NCI-H146 (cell line): ENCODE data around the gene IL17RA.

ENCODE experiments used
- DNase-seq: peaks from one replicate; lab custom pipeline; 2025; lab: John Stamatoyannopoulos, UW

IL17RA gene, protein sequence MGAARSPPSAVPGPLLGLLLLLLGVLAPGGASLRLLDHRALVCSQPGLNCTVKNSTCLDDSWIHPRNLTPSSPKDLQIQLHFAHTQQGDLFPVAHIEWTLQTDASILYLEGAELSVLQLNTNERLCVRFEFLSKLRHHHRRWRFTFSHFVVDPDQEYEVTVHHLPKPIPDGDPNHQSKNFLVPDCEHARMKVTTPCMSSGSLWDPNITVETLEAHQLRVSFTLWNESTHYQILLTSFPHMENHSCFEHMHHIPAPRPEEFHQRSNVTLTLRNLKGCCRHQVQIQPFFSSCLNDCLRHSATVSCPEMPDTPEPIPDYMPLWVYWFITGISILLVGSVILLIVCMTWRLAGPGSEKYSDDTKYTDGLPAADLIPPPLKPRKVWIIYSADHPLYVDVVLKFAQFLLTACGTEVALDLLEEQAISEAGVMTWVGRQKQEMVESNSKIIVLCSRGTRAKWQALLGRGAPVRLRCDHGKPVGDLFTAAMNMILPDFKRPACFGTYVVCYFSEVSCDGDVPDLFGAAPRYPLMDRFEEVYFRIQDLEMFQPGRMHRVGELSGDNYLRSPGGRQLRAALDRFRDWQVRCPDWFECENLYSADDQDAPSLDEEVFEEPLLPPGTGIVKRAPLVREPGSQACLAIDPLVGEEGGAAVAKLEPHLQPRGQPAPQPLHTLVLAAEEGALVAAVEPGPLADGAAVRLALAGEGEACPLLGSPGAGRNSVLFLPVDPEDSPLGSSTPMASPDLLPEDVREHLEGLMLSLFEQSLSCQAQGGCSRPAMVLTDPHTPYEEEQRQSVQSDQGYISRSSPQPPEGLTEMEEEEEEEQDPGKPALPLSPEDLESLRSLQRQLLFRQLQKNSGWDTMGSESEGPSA

DNA sequence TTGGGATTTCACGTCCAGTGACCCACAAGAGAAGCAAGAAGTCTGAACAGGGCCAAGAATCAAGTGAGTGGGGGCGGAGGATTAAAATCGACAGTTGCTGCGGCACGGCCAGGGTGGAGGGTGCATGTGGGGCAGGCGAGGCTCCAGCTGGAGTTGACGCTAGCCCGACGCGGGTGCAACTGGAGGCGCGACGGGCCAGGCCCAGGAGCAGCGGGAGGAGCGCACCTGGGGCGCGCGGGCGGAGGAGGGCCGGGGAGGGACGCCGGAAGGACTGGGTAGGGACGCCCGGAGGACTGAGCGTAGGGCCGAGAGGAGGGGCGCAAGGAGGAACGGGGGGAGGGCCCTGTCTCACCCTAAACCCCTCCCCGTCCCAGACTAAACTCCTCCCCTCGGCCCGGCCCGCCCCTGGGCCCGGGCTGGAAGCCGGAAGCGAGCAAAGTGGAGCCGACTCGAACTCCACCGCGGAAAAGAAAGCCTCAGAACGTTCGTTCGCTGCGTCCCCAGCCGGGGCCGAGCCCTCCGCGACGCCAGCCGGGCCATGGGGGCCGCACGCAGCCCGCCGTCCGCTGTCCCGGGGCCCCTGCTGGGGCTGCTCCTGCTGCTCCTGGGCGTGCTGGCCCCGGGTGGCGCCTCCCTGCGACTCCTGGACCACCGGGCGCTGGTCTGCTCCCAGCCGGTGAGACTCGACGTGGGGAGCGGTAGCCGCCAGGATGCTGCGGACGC is at the start of gene IL17RA:
Gene IL17RA (plus strand): TSS at position 447 of the 723 bp plus-strand sequence. CDS start 92 bp downstream, at position 539.
- peak; percentile 88 for DNase-seq

DNA sequence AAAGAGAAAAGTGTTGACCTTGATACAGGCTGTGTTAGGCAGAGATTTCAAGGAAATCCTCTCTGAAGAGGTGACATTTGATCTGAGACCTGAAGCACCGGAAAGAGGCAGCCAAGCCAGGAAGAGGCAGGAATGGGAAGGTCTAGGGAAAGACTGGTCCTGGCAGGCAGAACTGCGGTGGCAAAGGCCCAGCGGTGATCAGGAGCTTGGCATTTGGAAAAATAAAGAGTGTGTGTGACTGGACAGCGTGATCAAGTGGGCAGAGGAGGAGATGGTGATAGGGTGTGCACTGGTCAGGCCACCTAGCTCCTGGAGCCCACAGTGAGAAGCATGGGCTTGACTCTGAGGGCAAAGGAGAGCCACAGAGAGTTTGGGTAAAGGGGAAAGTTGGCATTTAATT is 49.6 kb upstream of the IL17RA start:
- DNase-seq = no peak

- DNase-seq = peak; percentile 63
Observed at GRCh38 chr22:17035976-17036841, 48.6 kb upstream of the IL17RA start.

DNA sequence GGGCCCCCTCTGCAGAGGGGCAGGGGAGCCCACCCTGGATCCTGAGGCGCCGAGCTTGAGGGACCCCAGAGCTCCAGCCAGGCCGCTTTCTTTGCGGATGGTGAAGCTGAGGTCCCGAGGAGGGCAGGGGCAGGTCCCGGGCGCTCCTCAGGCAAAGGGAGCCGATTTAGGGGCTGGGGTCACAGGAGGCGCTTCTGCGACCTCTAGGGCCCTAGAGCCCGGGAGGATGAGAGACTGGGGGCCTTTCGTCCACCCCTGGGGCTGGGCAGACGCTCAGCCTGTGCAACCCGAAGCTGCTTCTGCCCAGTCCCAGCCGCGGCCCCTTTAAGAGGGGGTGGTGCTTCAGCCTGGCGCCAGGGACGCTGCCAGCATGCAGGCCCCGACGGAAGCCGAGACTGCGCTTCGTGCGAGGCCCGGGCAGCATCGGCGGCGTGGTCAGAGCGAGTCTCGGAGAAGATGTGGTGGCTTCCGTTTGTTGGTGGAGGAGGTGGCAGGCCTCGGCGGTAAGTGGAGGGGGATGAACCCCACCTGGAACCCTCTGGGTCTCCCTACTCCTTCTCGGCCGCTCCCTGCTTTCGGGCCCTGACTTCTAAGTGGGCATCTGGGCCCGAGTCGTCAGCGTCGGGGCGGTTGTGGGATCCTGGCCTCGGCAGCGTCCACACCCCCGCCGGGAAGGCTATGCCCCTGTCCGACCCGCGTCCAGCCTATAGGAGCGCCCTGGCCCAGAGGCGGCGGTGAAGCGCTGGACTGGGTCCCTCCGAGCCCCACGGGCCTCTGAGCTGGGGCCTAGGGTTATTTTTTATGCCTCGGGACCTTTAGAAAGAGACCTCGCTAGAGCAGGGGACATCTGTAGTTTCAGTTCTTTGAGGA is 47.7 kb upstream of the IL17RA start:
- DNase-seq = peak; percentile 27

DNA sequence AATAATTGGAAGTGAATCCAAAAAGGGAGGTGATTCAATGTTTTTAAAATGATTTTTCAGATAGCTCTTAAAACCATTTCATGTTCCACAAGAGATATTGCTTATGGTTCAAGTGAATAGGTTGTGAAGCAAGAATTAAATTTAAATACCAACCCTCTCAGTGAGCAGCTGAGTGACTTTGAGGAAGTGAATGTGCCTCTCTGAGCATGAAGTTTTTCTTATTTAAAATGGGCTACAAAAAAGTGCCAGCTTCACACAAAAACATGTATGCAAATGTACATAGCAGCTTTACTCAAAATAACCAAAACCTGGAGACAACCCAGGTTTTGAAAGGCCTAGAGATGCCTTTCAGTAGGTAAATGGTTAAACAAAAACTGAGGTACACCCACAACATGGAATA is 41.3 kb upstream of the IL17RA start:
- DNase-seq = no peak

GRCh38 chr22:17046566-17047348 is 38.0 kb upstream of the IL17RA start:
- DNase-seq = no peak

GRCh38 chr22:17047656-17048055 is 37.1 kb upstream of the IL17RA start:
- DNase-seq = no peak

DNA sequence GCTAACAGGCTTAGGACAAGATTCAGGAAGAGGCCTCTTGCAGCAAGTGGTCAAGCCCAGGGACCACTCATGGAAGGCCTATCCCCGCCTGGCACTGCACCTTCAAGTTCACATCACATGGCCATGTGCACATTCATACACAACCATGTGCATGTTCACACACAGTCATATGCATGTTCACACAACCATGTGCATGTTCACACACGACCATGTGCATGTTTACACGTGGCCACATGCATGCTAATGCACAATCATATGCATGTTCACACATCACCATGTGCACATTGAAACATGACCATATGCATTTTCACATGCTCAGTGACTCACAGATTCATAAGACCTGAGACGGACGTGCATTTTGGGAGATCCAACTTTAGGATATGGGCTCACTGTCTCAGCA is 28.7 kb upstream of the IL17RA start:
- DNase-seq = no peak

DNA sequence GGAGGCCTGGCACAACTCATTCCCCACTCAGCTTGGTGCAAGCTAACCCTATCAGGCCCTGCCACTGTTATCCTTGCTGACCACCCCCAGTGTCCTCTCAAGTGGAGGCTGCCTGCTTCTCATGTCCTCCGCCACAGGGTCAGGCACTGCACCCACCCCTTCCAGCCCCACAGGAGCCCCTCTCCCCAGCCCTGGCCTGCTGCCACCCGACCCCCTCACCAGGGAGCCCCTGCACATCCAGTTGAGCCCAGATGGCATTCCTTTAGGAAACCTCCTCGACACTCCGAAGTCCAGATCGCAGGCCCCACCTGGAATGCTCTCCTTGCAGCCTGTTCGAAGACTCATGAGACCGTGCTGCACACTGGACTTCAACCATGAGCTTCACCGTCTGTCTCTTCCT is 28.0 kb upstream of the IL17RA start:
- no peak for DNase-seq

GRCh38 chr22:17057959-17058814 is 26.6 kb upstream of the IL17RA start:
- DNase-seq = peak; percentile 46

GRCh38 chr22:17060126-17060525 is 24.7 kb upstream of the IL17RA start:
- no peak for DNase-seq

DNA sequence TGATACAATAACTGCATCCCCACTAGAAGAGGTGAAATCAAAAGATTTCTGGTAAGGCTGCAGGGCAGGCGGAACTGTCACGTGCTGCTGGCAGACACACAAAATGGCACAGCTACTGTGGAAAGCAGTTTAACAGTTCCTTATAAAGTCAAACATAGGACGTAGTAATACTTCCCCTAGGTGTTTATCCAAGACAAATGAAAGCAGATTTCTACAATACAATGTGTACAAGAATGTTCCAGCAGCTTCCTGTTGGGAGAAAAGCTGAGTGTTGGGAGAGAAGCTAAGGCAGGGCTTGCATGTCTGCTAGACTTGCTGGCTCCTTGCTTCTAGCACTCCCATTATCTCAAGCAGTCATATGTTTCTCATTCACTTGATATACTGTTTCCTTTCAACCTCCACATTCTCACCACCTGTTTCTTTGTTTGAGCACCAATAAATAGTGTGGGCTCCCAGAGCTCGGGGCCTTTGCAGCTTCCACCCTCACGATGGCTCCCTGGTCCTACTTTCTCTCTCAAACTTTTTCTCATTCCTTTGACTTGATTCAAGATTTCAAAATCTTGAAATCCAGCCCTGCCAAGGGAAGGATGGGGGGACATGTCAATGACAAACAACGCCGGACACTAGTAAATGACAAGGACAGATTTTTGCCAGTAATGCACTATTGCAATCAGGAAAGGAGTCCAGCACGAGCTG is 21.2 kb upstream of the IL17RA start:
- DNase-seq = no peak

GRCh38 chr22:17064498-17065100 is 20.2 kb upstream of the IL17RA start:
- no peak for DNase-seq

DNA sequence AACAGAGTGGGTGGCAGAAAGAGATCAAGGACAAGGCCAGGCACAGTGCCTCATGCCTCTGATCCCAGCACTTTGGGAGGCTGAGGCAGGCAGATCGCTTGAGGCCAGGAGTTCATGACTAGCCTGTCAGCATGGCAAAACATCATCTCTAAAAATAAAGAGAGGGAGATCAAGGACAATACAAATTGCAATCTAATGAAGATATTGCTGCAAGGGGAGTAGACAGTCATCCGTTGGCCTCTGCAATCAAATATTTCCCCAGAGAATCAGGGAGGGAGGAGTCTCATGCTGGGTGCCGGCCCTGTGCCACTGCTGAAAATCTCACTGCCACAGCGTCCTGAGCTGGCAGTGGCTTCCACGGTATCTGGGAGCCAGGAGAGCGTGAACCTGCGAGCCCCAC is 19.4 kb upstream of the IL17RA start:
- DNase-seq = no peak

GRCh38 chr22:17072877-17073276 is 11.9 kb upstream of the IL17RA start:
- DNase-seq = no peak

GRCh38 chr22:17074648-17075002 is 10.2 kb upstream of the IL17RA start:
- DNase-seq = no peak

GRCh38 chr22:17077255-17077654 is 7.5 kb upstream of the IL17RA start:
- no peak for DNase-seq

DNA sequence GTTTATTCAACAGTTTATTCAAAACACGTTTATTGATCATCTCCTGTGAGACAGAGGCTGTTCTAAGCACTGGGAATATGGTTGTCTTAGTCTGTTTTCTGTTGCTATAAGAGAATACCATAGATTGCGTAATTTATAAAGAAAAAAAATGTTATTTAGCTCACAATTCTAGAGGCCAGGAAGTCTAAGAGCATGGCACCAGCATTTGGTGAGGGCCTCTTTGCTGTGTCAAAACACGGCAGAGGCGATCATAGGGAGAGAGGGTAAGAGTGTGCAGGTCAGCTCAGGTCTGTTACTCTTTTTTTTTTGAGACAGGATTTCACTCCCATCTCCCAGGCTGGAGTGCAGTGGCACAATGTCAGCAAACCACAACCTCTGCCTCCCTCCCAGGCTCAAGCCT is 5.2 kb upstream of the IL17RA start:
- DNase-seq = no peak
